H7 (cell line): ENCODE results near the gene LAMP2. TPM values are rescaled to one million over a fixed set of nuclear protein-coding genes. Genes with fewer than 3 reads are reported as not detected.
"Not testable (repeated sequence)": the region's sequence is repeated elsewhere in the genome, so short reads cannot be mapped to it uniquely, and the experiment has no call there.

Source experiments
- DNase-seq: peaks from one replicate; pipeline ENCODE4 v3.0.0; 2012
- H3K27me3 ChIP-seq: 2 replicates; pipeline ENCODE4 v1.6.0; 2011; ENCODE audit warnings: mild to moderate bottlenecking, low read length; ENCODE audit not compliant: control insufficient read depth, insufficient read depth
- H3K36me3 ChIP-seq: replicated peaks from 2 replicates; pipeline ENCODE4 v1.5.1; 2011; ENCODE audit warnings: low read length; ENCODE audit not compliant: control insufficient read depth, insufficient read depth
- H3K4me3 ChIP-seq: 2 replicates; pipeline ENCODE4 v1.5.1; 2011; ENCODE audit warnings: low read depth, mild to moderate bottlenecking, control low read depth, low read length, moderate library complexity; ENCODE audit not compliant: insufficient read depth
- total RNA-seq: library from RNA; depleted of rRNA; stranded (reverse); fragments of >200 nt; shearing (Covaris generic); gene quantifications from 2 replicates; pipeline ENCODE4 v1.2.3, GENCODE V29; 2014; rRNA removed

Gene LAMP2
- total RNA-seq: 31.3 and 31.7 TPM in 2 replicates

- H3K36me3 ChIP-seq: no peaks in the 10 kb centered on the region
Measured at GRCh38 chrX:120468825-120469525, at the start of gene LAMP2. Gene LAMP2, minus strand, starts transcription at chrX:120469296. Its CDS starts 127 bp downstream, at chrX:120469169.

GRCh38 chrX:120517936-120518335, 48.8 kb upstream of the LAMP2 start:
- Histone ChIP-seq H3K27me3 (no peaks in the 10 kb centered on the region), H3K36me3 (no peaks in the 10 kb centered on the region), H3K4me3 (no peak overlapping the region)
- no peak for DNase-seq

More at GRCh38 chrX:120468825-120469525, at the start of gene LAMP2:
- peak; percentile 82 for DNase-seq
- Histone ChIP-seq H3K4me3 (peak within 1 kb of the TSS; percentile 62), H3K27me3 (no peaks in the 10 kb centered on the region)

GRCh38 chrX:120514236-120514635, 45.1 kb upstream of the LAMP2 start:
- H3K27me3 ChIP-seq: no peaks in the 10 kb centered on the region
- H3K36me3 ChIP-seq: no peaks in the 10 kb centered on the region
- DNase-seq: peak; percentile 21
- H3K4me3 ChIP-seq: no peak overlapping the region

- H3K36me3 ChIP-seq: no peaks in the 10 kb centered on the region
- H3K4me3 ChIP-seq: no peak overlapping the region
- H3K27me3 ChIP-seq: no peaks in the 10 kb centered on the region
- no peak for DNase-seq
Measured at GRCh38 chrX:120512627-120513026, 43.5 kb upstream of the LAMP2 start.

- no peaks in the 10 kb centered on the region for H3K27me3 ChIP-seq
- no peak overlapping the region for H3K4me3 ChIP-seq
- no peaks in the 10 kb centered on the region for H3K36me3 ChIP-seq
- no peak for DNase-seq
Measured at GRCh38 chrX:120512222-120512621, 43.1 kb upstream of the LAMP2 start.

- no peak for DNase-seq
- Histone ChIP-seq H3K27me3 (no peaks in the 10 kb centered on the region), H3K36me3 (no peaks in the 10 kb centered on the region), H3K4me3 (no peak overlapping the region)
Measured at GRCh38 chrX:120504569-120504968, 35.5 kb upstream of the LAMP2 start.

GRCh38 chrX:120499301-120500072, 30.4 kb upstream of the LAMP2 start:
- Histone ChIP-seq H3K27me3 (no peaks in the 10 kb centered on the region), H3K36me3 (no peaks in the 10 kb centered on the region), H3K4me3 (no peak overlapping the region)
- DNase-seq: no peak

GRCh38 chrX:120490119-120490518, 21.0 kb upstream of the LAMP2 start:
- H3K27me3 ChIP-seq, H3K36me3 ChIP-seq, H3K4me3 ChIP-seq, DNase-seq: not testable (repeated sequence)

- Histone ChIP-seq H3K4me3 (no peak overlapping the region), H3K27me3 (no peaks in the 10 kb centered on the region), H3K36me3 (no peaks in the 10 kb centered on the region)
- DNase-seq: no peak
Measured at GRCh38 chrX:120486786-120487185, 17.7 kb upstream of the LAMP2 start.

GRCh38 chrX:120485638-120486520, 16.8 kb upstream of the LAMP2 start:
- H3K36me3 ChIP-seq: no peaks in the 10 kb centered on the region
- DNase-seq: peak; percentile 68
- H3K4me3 ChIP-seq: peak overlapping the region; percentile 38
- H3K27me3 ChIP-seq: no peaks in the 10 kb centered on the region

GRCh38 chrX:120485315-120485637, 16.2 kb upstream of the LAMP2 start:
- Histone ChIP-seq H3K27me3 (no peaks in the 10 kb centered on the region), H3K36me3 (no peaks in the 10 kb centered on the region), H3K4me3 (peak overlapping the region; percentile 38; the same call in 1 of the 2 replicates)
- no peak for DNase-seq

- Histone ChIP-seq H3K27me3 (no peaks in the 10 kb centered on the region), H3K4me3 (no peak overlapping the region), H3K36me3 (no peaks in the 10 kb centered on the region)
- DNase-seq: no peak
Measured at GRCh38 chrX:120477453-120477852, 8.4 kb upstream of the LAMP2 start.

GRCh38 chrX:120476714-120477113, 7.6 kb upstream of the LAMP2 start:
- no peak overlapping the region for H3K4me3 ChIP-seq
- H3K36me3 ChIP-seq: no peaks in the 10 kb centered on the region
- no peaks in the 10 kb centered on the region for H3K27me3 ChIP-seq
- DNase-seq: no peak

GRCh38 chrX:120475447-120475846, 6.4 kb upstream of the LAMP2 start:
- H3K4me3 ChIP-seq, H3K27me3 ChIP-seq, H3K36me3 ChIP-seq, DNase-seq: not testable (repeated sequence)
